ENCODE measurements around the gene OR2A12. TPM values are rescaled to one million over a fixed set of nuclear protein-coding genes. Genes with fewer than 3 reads are reported as not detected.
A peak's percentile ranks its signal among the peaks of the same experiment; 100 is the strongest.
"Not testable (repeated sequence)": the region's sequence is repeated elsewhere in the genome, so short reads cannot be mapped to it uniquely, and the experiment has no call there.

Gene OR2A12
- total and polyA plus RNA-seq, 2 donors = not detected

- H3K4me1 ChIP-seq (ENCODE audit: control insufficient read depth in 2 of 2, insufficient read depth in 2 of 2, low read length in 2 of 2) = no peaks in the 10 kb centered on the region
- H3K9me3 ChIP-seq (ENCODE audit: control insufficient read depth in 2 of 2, insufficient read depth in 1 of 2, low read length in 1 of 2) = no peaks in the 10 kb centered on the region
- H3K4me3 ChIP-seq (ENCODE audit: low read length in 2 of 2) = no peak overlapping the region
- no peak overlapping the region for H3K27ac ChIP-seq (ENCODE audit: low read depth in 1 of 2, low read length in 1 of 2)
- H3K36me3 ChIP-seq (ENCODE audit: control insufficient read depth in 2 of 2, insufficient read depth in 2 of 2, low read length in 1 of 2) = no peaks in the 10 kb centered on the region
- H3K27me3 ChIP-seq (ENCODE audit: control insufficient read depth in 2 of 2, insufficient read depth in 1 of 2, low read length in 1 of 2) = no peaks in the 10 kb centered on the region
- DNase-seq (ENCODE audit: low read depth in 6 of 9, low spot score in 9 of 9) = no peak
Observed at GRCh38 chr7:144105211-144105610, 19.1 kb downstream of the OR2A12 start.

DNA sequence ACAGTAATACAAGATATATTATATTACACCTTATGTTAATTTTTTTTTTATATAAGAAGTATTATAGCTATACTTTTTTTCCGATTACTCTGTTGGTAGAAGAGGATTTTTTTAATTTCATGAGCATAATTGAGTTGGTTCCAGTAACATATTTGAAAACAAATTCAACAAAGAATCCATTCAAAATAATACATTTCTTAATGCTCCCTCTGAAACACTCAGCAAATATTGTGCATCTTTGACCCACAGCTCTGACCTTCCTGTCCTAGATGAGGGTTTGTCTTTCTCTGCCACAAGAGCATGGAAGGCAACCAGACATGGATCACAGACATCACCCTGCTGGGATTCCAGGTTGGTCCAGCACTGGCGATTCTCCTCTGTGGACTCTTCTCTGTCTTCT lies 23.2 kb downstream of the OR2A12 start, which contains the start of gene OR2A2:
Gene OR2A2 (plus strand): TSS at position 301 of the 400 bp plus-strand sequence. CDS start 0 bp downstream, at position 301.
- 92% methylated on average over 2 of the region's 2 CpGs for WGBS
- Histone ChIP-seq H3K4me1 (ENCODE audit: control insufficient read depth in 2 of 2, insufficient read depth in 2 of 2, low read length in 2 of 2) (no peaks in the 10 kb centered on the region), H3K27ac (ENCODE audit: low read depth in 1 of 2, low read length in 1 of 2) (no peak within 1 kb of the TSS), H3K9me3 (ENCODE audit: control insufficient read depth in 2 of 2, insufficient read depth in 1 of 2, low read length in 1 of 2) (no peaks in the 10 kb centered on the region), H3K4me3 (ENCODE audit: low read length in 2 of 2) (no peak within 1 kb of the TSS), H3K27me3 (ENCODE audit: control insufficient read depth in 2 of 2, insufficient read depth in 1 of 2, low read length in 1 of 2) (no peaks in the 10 kb centered on the region), H3K36me3 (ENCODE audit: control insufficient read depth in 2 of 2, insufficient read depth in 2 of 2, low read length in 1 of 2) (no peaks in the 10 kb centered on the region)
- DNase-seq (ENCODE audit: low read depth in 6 of 9, low spot score in 9 of 9) = no peak

- Histone ChIP-seq H3K9me3 (ENCODE audit: control insufficient read depth in 2 of 2, insufficient read depth in 1 of 2, low read length in 1 of 2) (no peaks in the 10 kb centered on the region), H3K4me1 (ENCODE audit: control insufficient read depth in 2 of 2, insufficient read depth in 2 of 2, low read length in 2 of 2) (no peaks in the 10 kb centered on the region), H3K36me3 (ENCODE audit: control insufficient read depth in 2 of 2, insufficient read depth in 2 of 2, low read length in 1 of 2) (no peaks in the 10 kb centered on the region), H3K27me3 (ENCODE audit: control insufficient read depth in 2 of 2, insufficient read depth in 1 of 2, low read length in 1 of 2) (no peaks in the 10 kb centered on the region), H3K27ac (ENCODE audit: low read depth in 1 of 2, low read length in 1 of 2) (no peak overlapping the region), H3K4me3 (ENCODE audit: low read length in 2 of 2) (no peak overlapping the region)
- DNase-seq (ENCODE audit: low read depth in 6 of 9, low spot score in 9 of 9) = no peak
- 90% methylated on average over 5 of the region's 5 CpGs for WGBS
Observed at GRCh38 chr7:144110272-144110671, 24.2 kb downstream of the OR2A12 start.

GRCh38 chr7:144113651-144114050 lies 27.6 kb downstream of the OR2A12 start:
- DNase-seq (ENCODE audit: low read depth in 6 of 9, low spot score in 9 of 9) = no peak
- Histone ChIP-seq H3K4me3 (ENCODE audit: low read length in 2 of 2) (no peak overlapping the region), H3K9me3 (ENCODE audit: control insufficient read depth in 2 of 2, insufficient read depth in 1 of 2, low read length in 1 of 2) (no peaks in the 10 kb centered on the region), H3K4me1 (ENCODE audit: control insufficient read depth in 2 of 2, insufficient read depth in 2 of 2, low read length in 2 of 2) (no peaks in the 10 kb centered on the region), H3K27me3 (ENCODE audit: control insufficient read depth in 2 of 2, insufficient read depth in 1 of 2, low read length in 1 of 2) (no peaks in the 10 kb centered on the region), H3K27ac (ENCODE audit: low read depth in 1 of 2, low read length in 1 of 2) (no peak overlapping the region), H3K36me3 (ENCODE audit: control insufficient read depth in 2 of 2, insufficient read depth in 2 of 2, low read length in 1 of 2) (no peaks in the 10 kb centered on the region)
- 87% methylated on average over 1 of the region's 1 CpG for WGBS

GRCh38 chr7:144118341-144118740 lies 32.3 kb downstream of the OR2A12 start:
- Histone ChIP-seq H3K9me3 (ENCODE audit: control insufficient read depth in 2 of 2, insufficient read depth in 1 of 2, low read length in 1 of 2) (no peaks in the 10 kb centered on the region), H3K27me3 (ENCODE audit: control insufficient read depth in 2 of 2, insufficient read depth in 1 of 2, low read length in 1 of 2) (no peaks in the 10 kb centered on the region), H3K36me3 (ENCODE audit: control insufficient read depth in 2 of 2, insufficient read depth in 2 of 2, low read length in 1 of 2) (no peaks in the 10 kb centered on the region), H3K4me3 (ENCODE audit: low read length in 2 of 2) (no peak overlapping the region), H3K4me1 (ENCODE audit: control insufficient read depth in 2 of 2, insufficient read depth in 2 of 2, low read length in 2 of 2) (no peaks in the 10 kb centered on the region), H3K27ac (ENCODE audit: low read depth in 1 of 2, low read length in 1 of 2) (no peak overlapping the region)
- no peak for DNase-seq (ENCODE audit: low read depth in 6 of 9, low spot score in 9 of 9)
- WGBS = 95% methylated on average over 8 of the region's 8 CpGs

DNA sequence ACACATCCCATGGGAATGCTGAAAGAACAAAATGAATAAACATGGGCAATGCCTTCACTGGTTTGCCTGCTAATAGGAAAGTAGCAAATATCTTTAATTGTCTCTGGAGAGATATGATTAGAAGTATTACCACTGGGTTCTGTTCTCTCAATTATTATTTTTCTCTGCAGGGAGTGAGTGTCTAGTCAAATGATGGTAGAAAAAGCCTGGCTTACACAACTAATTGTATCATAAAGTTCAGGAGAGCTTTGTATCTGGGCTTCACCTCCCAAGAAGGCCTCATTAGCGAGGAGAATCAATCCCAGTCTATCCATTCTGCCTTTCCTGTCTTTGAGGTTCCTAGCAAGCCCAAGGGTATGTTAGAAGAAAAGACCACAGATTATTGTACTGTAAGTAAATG lies 36.8 kb downstream of the OR2A12 start, which contains the start of gene OR2A14:
Gene OR2A14 (plus strand): TSS at position 301 of the 400 bp plus-strand sequence. CDS start 5,937 bp downstream, outside the sequence.
- Histone ChIP-seq H3K27ac (ENCODE audit: low read depth in 1 of 2, low read length in 1 of 2) (no peak within 1 kb of the TSS), H3K27me3 (ENCODE audit: control insufficient read depth in 2 of 2, insufficient read depth in 1 of 2, low read length in 1 of 2) (no peaks in the 10 kb centered on the region), H3K4me1 (ENCODE audit: control insufficient read depth in 2 of 2, insufficient read depth in 2 of 2, low read length in 2 of 2) (no peaks in the 10 kb centered on the region), H3K36me3 (ENCODE audit: control insufficient read depth in 2 of 2, insufficient read depth in 2 of 2, low read length in 1 of 2) (no peaks in the 10 kb centered on the region), H3K4me3 (ENCODE audit: low read length in 2 of 2) (no peak within 1 kb of the TSS), H3K9me3 (ENCODE audit: control insufficient read depth in 2 of 2, insufficient read depth in 1 of 2, low read length in 1 of 2) (no peaks in the 10 kb centered on the region)
- 95% methylated on average over 1 of the region's 1 CpG for WGBS
- no peak for DNase-seq (ENCODE audit: low read depth in 6 of 9, low spot score in 9 of 9)

DNA sequence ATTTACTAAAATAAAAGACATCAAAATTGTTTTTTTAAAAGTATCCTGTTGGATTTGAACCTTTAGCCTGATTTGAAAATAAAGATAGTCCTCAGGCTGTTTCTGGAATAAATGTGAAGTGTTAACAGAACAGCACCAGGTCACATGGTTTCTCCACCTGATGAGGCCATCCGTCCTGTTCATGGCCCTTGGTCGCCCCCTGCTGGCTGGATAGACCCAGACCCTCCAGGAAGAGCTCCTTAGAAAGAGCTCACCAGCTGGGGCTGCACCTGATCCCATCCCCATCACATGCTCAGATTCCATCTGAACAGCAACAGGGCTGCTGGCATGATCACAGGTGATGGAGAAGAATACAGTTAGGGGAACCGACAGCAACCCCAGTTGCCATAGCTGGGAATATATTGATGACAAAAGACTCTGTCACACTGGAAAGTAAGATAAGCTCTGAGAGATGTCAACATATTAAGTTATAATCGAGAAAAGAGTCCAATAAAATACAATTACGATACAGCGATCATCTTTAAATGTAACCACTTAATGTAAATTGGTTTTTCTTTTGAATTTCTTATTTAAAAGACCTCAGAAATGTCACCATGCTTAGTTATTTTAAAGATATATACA lies 41.7 kb downstream of the OR2A12 start:
- Histone ChIP-seq H3K36me3 (ENCODE audit: control insufficient read depth in 2 of 2, insufficient read depth in 2 of 2, low read length in 1 of 2) (no peaks in the 10 kb centered on the region), H3K4me3 (ENCODE audit: low read length in 2 of 2) (no peak overlapping the region), H3K27me3 (ENCODE audit: control insufficient read depth in 2 of 2, insufficient read depth in 1 of 2, low read length in 1 of 2) (no peaks in the 10 kb centered on the region), H3K27ac (ENCODE audit: low read depth in 1 of 2, low read length in 1 of 2) (no peak overlapping the region), H3K9me3 (ENCODE audit: control insufficient read depth in 2 of 2, insufficient read depth in 1 of 2, low read length in 1 of 2) (no peaks in the 10 kb centered on the region), H3K4me1 (ENCODE audit: control insufficient read depth in 2 of 2, insufficient read depth in 2 of 2, low read length in 2 of 2) (no peaks in the 10 kb centered on the region)
- WGBS = 48% methylated on average over 6 of the region's 6 CpGs
- peak; percentile 48 to 89 (median 75) for DNase-seq (ENCODE audit: low read depth in 6 of 9, low spot score in 9 of 9)

DNA sequence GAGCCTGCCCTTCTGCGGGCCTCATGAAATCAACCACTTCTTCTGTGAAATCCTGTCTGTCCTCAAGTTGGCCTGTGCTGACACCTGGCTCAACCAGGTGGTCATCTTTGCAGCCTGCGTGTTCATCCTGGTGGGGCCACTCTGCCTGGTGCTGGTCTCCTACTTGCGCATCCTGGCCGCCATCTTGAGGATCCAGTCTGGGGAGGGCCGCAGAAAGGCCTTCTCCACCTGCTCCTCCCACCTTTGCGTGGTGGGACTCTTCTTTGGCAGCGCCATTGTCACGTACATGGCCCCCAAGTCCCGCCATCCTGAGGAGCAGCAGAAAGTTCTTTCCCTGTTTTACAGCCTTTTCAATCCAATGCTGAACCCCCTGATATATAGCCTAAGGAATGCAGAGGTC lies 43.5 kb downstream of the OR2A12 start:
- H3K9me3 ChIP-seq (ENCODE audit: control insufficient read depth in 2 of 2, insufficient read depth in 1 of 2, low read length in 1 of 2); DNase-seq (ENCODE audit: low read depth in 6 of 9, low spot score in 9 of 9); H3K4me3 ChIP-seq (ENCODE audit: low read length in 2 of 2); H3K36me3 ChIP-seq (ENCODE audit: control insufficient read depth in 2 of 2, insufficient read depth in 2 of 2, low read length in 1 of 2); H3K27me3 ChIP-seq (ENCODE audit: control insufficient read depth in 2 of 2, insufficient read depth in 1 of 2, low read length in 1 of 2); H3K27ac ChIP-seq (ENCODE audit: low read depth in 1 of 2, low read length in 1 of 2); H3K4me1 ChIP-seq (ENCODE audit: control insufficient read depth in 2 of 2, insufficient read depth in 2 of 2, low read length in 2 of 2): not testable (repeated sequence)
- 97% methylated on average over 9 of the region's 9 CpGs for WGBS

DNA sequence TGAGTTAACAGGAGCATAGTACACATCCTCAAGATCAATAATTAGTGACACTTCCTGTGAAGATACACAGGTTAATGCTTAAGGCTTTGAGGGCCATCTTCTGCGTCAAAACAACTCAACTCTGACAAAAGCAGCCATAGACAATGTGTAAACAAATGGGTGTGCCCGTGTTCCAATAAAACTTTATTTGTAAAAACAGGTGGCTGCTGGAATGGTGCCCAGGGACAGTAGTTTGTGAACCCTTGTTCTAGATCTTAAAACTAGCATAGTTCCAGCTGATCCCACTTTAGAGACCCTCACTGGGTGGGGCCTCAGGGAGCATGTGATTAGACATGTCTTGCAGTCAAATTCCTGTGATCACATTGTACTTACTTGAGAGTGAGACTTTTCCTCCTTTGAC lies 44.7 kb downstream of the OR2A12 start:
- Histone ChIP-seq H3K27ac (ENCODE audit: low read depth in 1 of 2, low read length in 1 of 2) (no peak overlapping the region), H3K9me3 (ENCODE audit: control insufficient read depth in 2 of 2, insufficient read depth in 1 of 2, low read length in 1 of 2) (no peaks in the 10 kb centered on the region), H3K36me3 (ENCODE audit: control insufficient read depth in 2 of 2, insufficient read depth in 2 of 2, low read length in 1 of 2) (no peaks in the 10 kb centered on the region), H3K4me1 (ENCODE audit: control insufficient read depth in 2 of 2, insufficient read depth in 2 of 2, low read length in 2 of 2) (no peaks in the 10 kb centered on the region), H3K4me3 (ENCODE audit: low read length in 2 of 2) (no peak overlapping the region), H3K27me3 (ENCODE audit: control insufficient read depth in 2 of 2, insufficient read depth in 1 of 2, low read length in 1 of 2) (no peaks in the 10 kb centered on the region)
- no peak for DNase-seq (ENCODE audit: low read depth in 6 of 9, low spot score in 9 of 9)
- 96% methylated on average over 2 of the region's 2 CpGs for WGBS

Measured in thymus (tissue), 11 donors.